ENCODE results near the gene COPS7B.
A peak's percentile ranks its signal among the peaks of the same experiment; 100 is the strongest.

Gene COPS7B

GRCh38 chr2:231785822-231786176, 446 bp upstream of the COPS7B start:
- no peak for DNase-seq (ENCODE audit: low read depth, low spot score)

GRCh38 chr2:231786917-231787292, 660 bp downstream of the COPS7B start:
- no peak for DNase-seq (ENCODE audit: low read depth, low spot score)

- no peak for DNase-seq (ENCODE audit: low read depth, low spot score)
Observed at GRCh38 chr2:231791107-231791506, 4.9 kb downstream of the COPS7B start.

GRCh38 chr2:231794383-231794782, 8.1 kb downstream of the COPS7B start:
- no peak for DNase-seq (ENCODE audit: low read depth, low spot score)

GRCh38 chr2:231795525-231796327, 9.5 kb downstream of the COPS7B start:
- DNase-seq (ENCODE audit: low read depth, low spot score) = peak; percentile 25

- DNase-seq (ENCODE audit: low read depth, low spot score) = no peak
Observed at GRCh38 chr2:231800493-231801091, 14.3 kb downstream of the COPS7B start.

GRCh38 chr2:231803501-231804138, 17.4 kb downstream of the COPS7B start:
- DNase-seq (ENCODE audit: low read depth, low spot score) = no peak

GRCh38 chr2:231807020-231807419, 20.8 kb downstream of the COPS7B start:
- no peak for DNase-seq (ENCODE audit: low read depth, low spot score)

- no peak for DNase-seq (ENCODE audit: low read depth, low spot score)
Observed at GRCh38 chr2:231810905-231811304, 24.7 kb downstream of the COPS7B start.

- no peak for DNase-seq (ENCODE audit: low read depth, low spot score)
Observed at GRCh38 chr2:231816327-231817026, 30.2 kb downstream of the COPS7B start.

- no peak for DNase-seq (ENCODE audit: low read depth, low spot score)
Observed at GRCh38 chr2:231819447-231820042, 33.3 kb downstream of the COPS7B start.

GRCh38 chr2:231820786-231821303, 34.6 kb downstream of the COPS7B start:
- no peak for DNase-seq (ENCODE audit: low read depth, low spot score)

- no peak for DNase-seq (ENCODE audit: low read depth, low spot score)
Observed at GRCh38 chr2:231821908-231822307, 35.7 kb downstream of the COPS7B start.

- DNase-seq (ENCODE audit: low read depth, low spot score) = no peak
Observed at GRCh38 chr2:231853105-231853504, 66.9 kb downstream of the COPS7B start.

- DNase-seq (ENCODE audit: low read depth, low spot score) = no peak
Observed at GRCh38 chr2:231854616-231855125, 68.4 kb downstream of the COPS7B start.

- no peak for DNase-seq (ENCODE audit: low read depth, low spot score)
Observed at GRCh38 chr2:231856959-231857358, 70.7 kb downstream of the COPS7B start.
